ENCODE data around the gene CHRNA10.
A peak's percentile ranks its signal among the peaks of the same experiment; 100 is the strongest.

Gene CHRNA10

DNA sequence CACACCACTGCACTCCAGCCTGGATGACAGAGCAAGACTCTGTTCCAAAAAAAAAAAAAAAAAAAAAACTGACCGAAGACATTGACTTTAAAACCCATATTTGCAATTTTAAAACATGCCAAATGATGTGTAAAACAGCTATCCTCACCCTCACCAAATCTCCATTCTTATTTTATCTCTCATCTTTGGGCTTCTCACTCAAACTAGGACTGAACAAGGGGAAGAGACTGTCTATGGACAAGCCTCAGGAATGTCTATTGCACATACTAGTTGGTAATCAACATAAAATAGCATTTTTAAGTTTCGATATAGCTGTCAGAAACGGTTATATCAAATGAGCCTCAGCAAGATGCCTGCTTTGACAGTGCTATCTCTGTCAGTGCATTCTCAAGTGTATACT, 7.9 kb upstream of the CHRNA10 start:
- no peak overlapping the region for H3K4me3 ChIP-seq (ENCODE audit: low read length)
- TF ChIP-seq, protein P1, sequence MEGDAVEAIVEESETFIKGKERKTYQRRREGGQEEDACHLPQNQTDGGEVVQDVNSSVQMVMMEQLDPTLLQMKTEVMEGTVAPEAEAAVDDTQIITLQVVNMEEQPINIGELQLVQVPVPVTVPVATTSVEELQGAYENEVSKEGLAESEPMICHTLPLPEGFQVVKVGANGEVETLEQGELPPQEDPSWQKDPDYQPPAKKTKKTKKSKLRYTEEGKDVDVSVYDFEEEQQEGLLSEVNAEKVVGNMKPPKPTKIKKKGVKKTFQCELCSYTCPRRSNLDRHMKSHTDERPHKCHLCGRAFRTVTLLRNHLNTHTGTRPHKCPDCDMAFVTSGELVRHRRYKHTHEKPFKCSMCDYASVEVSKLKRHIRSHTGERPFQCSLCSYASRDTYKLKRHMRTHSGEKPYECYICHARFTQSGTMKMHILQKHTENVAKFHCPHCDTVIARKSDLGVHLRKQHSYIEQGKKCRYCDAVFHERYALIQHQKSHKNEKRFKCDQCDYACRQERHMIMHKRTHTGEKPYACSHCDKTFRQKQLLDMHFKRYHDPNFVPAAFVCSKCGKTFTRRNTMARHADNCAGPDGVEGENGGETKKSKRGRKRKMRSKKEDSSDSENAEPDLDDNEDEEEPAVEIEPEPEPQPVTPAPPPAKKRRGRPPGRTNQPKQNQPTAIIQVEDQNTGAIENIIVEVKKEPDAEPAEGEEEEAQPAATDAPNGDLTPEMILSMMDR (conservative IDR thresholded peaks at IDR 0.05; ENCODE audit: low read depth, low read length): no peak
- no peak for DNase-seq (ENCODE audit: low read depth)

DNA sequence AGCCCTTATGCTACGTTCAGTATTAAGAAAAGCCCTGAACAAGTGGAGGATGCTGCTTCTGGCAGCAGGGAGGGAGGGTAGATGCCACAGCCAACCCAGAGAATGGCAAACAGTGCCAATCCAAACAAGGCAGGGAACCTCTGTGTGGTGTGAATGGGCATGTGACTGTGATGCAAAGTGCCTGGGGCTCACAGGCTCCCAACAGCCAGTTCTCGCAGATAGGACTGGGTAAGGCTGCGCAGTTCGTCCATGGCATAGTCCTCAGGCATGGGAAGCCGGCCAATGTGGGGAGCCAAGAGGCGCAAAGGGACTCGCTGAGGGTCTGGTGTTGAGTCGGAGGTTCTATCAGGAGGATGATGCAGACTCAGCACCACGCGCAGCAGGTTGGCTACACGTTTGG, 4.8 kb upstream of the CHRNA10 start:
- DNase-seq (ENCODE audit: low read depth): no peak
- no peak overlapping the region for H3K4me3 ChIP-seq (ENCODE audit: low read length)
- TF ChIP-seq, protein P1 (conservative IDR thresholded peaks at IDR 0.05; ENCODE audit: low read depth, low read length): no peak

DNA sequence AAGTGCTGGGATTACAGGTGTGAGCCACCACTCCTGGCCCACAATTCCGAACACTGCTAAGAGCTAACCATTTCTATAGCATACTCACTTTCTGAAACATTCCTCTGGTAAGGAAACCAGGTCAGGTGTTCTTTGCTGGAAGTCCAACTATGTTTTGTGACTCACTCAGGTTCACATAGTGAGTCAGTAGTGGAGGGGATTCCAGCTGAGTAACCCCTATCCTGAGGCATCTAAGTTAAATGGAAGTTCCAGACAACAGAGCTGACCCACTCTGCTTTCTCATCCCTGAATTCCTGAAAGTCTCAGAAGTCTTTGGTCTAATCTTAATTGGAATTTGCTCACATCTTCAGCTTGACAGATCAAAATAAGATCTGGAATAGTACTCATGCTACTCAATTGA, 3.0 kb upstream of the CHRNA10 start:
- peak; percentile 75 for DNase-seq (ENCODE audit: low read depth)
- no peak overlapping the region for H3K4me3 ChIP-seq (ENCODE audit: low read length)
- TF ChIP-seq, protein P1 (conservative IDR thresholded peaks at IDR 0.05; ENCODE audit: low read depth, low read length): no peak

DNA sequence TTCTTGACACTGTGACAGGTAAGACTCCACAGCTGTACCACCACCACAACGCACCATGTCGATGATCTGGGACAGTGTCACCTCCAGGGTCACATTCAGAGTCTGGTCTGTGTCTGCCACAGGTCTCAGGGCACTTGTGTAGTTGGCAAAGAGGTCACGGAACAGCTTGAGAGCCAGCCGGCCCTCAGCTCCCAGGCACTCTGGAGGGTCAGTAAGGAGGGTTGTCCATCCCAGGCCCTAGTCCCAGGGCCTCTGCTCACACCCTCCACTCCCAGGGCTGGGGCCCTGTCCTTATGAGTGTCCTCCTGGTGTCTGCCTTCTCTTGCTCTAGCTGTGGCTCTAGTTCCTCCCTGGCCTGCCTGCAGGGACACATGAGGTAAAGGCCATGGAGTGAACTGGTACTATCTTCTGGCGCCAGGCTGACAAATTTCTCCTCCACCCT, 1.4 kb downstream of the CHRNA10 start:
- no peak overlapping the region for H3K4me3 ChIP-seq (ENCODE audit: low read length)
- TF ChIP-seq, protein P1 (conservative IDR thresholded peaks at IDR 0.05; ENCODE audit: low read depth, low read length): no peak
- DNase-seq (ENCODE audit: low read depth): no peak

DNA sequence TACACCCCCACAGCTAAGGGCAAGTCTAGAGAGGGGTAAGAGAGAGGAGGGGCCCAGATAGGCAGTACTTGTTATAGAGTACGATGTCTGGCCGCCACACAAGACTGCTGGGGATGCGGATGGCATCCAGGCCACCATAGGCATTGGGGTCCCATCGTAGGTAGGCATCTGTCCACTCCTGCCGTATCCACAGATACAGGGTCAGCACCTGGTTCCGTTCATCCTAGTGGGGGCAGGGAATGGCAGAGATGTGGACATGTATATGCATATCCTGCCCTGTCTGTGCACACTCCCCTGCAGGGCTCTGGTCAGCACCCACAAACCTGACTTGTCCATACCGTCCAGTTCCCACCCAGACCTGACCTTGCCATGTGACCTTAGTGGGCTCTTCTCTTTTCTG, 2.1 kb downstream of the CHRNA10 start:
- no peak overlapping the region for H3K4me3 ChIP-seq (ENCODE audit: low read length)
- TF ChIP-seq, protein P1 (conservative IDR thresholded peaks at IDR 0.05; ENCODE audit: low read depth, low read length): no peak
- DNase-seq (ENCODE audit: low read depth): no peak

DNA sequence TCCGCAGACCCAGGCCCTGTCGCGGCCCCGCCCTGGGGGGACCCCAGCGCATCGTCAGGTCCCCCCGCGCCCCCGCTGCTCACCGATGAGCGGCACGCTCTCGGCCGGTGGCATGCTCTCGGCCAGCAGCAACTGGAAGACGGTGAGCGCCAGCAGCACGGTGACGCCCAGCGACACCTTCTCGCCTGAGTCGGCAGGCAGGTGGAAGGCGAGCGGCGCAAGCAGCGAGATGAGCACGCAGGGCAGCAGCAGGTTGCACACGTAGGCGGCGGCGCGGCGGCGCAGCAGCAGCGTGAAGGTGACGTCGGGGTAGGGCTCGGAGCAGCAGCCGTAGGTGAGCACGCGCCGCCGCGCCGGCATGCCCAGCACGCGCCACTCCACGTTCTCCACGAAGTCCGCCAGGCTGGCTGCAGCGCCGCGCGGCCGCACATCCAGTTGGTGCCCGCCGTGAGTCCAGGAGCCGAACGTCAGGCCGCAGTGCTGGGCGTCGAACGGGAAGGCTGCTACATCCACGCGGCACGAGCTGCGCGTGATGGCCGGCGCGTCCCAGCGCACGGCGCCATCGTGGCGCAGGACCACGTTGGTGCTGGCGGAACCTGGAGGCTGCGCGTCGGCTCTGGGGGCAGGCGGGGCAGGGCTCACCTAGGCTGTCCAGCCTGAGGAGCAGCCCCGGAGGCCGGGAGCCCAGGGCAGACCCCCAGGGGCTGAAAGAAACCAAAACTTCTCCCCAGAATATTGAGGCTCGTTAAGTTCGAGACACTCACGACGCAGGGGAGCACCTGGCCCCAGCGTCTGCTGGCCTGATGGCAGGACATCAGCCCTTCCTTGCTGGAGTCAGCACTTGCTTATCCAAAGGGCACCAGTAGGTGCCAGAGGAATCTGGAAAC, 3.8 kb downstream of the CHRNA10 start:
- no peak overlapping the region for H3K4me3 ChIP-seq (ENCODE audit: low read length)
- DNase-seq (ENCODE audit: low read depth): no peak
- TF ChIP-seq, protein P1 (conservative IDR thresholded peaks at IDR 0.05; ENCODE audit: low read depth, low read length): no peak

DNA sequence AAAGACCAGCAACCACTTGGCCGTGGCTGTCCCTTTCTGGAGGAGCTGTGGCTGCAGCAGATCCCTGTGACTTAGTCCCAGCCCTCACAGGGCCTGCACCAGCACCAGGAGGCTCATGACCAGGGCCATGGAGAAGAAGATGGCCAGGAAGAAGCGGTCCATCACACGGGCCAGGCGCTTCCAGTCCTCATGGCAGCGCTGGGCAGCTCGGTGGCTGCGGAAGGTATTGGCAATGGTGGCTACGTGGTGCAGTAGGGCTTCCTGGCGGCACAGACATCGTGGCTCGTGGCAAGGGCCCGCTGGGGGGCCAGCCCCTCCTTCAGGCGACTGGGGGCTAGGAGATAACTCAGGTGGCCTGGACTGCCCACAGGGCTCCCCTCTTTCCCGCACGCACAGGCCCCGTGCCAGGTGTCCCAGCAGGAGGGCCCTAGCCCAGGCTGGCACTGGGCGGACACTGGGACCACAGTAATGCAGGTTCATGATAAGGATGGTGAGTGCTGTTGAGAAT, 5.1 kb downstream of the CHRNA10 start:
- TF ChIP-seq, protein P1 (conservative IDR thresholded peaks at IDR 0.05; ENCODE audit: low read depth, low read length): no peak
- no peak for DNase-seq (ENCODE audit: low read depth)
- H3K4me3 ChIP-seq (ENCODE audit: low read length): no peak overlapping the region

Data from retinal pigment epithelial cell (primary cell).